Stimulated activated CD4-positive, alpha-beta T cell treated with anti-CD3 and anti-CD28 coated beads, TNF-alpha, amount 100 ng/mL, for 1 hour (primary cell): ENCODE results near the gene SRSF2.
A peak's percentile ranks its signal among the peaks of the same experiment; 100 is the strongest.
"Not testable (repeated sequence)": the region's sequence is repeated elsewhere in the genome, so short reads cannot be mapped to it uniquely, and the experiment has no call there.

Source experiments
- DNase-seq, 3 donors: peaks; one replicate each; pipeline ENCODE4 v3.0.0-alpha.2; 2020; ENCODE audit warnings: low read depth in 3 of 3, low spot score in 1 of 3

The SRSF2 gene

GRCh38 chr17:76737082-76737675 lies at the start of gene SRSF2:
Gene SRSF2 (minus strand): TSS chr17:76737331. CDS start chr17:76737160, 171 bp downstream.
- DNase-seq: peak; percentile 96 to 99 (median 97)

- DNase-seq: no peak
These were observed 47.8 kb upstream of the SRSF2 start for GRCh38 chr17:76784926-76785325.

GRCh38 chr17:76783146-76783545 lies 46.0 kb upstream of the SRSF2 start:
- DNase-seq: no peak

GRCh38 chr17:76781056-76781982 lies 44.2 kb upstream of the SRSF2 start:
- no peak for DNase-seq

- DNase-seq: no peak
These were observed 38.0 kb upstream of the SRSF2 start for GRCh38 chr17:76775021-76775600.

GRCh38 chr17:76772842-76773525 lies 35.9 kb upstream of the SRSF2 start:
- peak in 2 of 3 donors; percentile 38 to 46 for DNase-seq

- no peak for DNase-seq
These were observed 21.4 kb upstream of the SRSF2 start for GRCh38 chr17:76758570-76758969.

GRCh38 chr17:76757256-76757655 lies 20.1 kb upstream of the SRSF2 start:
- DNase-seq: no peak

- DNase-seq: no peak
These were observed 18.2 kb upstream of the SRSF2 start for GRCh38 chr17:76755285-76755684.

- DNase-seq: no peak
These were observed 16.2 kb upstream of the SRSF2 start for GRCh38 chr17:76753061-76753961.

- DNase-seq: no peak
These were observed 14.9 kb upstream of the SRSF2 start for GRCh38 chr17:76752006-76752405.

GRCh38 chr17:76751416-76751993 lies 14.4 kb upstream of the SRSF2 start:
- no peak for DNase-seq

- DNase-seq: no peak
These were observed 11.5 kb upstream of the SRSF2 start for GRCh38 chr17:76748657-76749056.

- no peak for DNase-seq
These were observed 10.7 kb upstream of the SRSF2 start for GRCh38 chr17:76747716-76748363.

- DNase-seq: not testable (repeated sequence)
These were observed 8.7 kb upstream of the SRSF2 start for GRCh38 chr17:76745785-76746184.

- DNase-seq: no peak
These were observed 7.6 kb upstream of the SRSF2 start for GRCh38 chr17:76744747-76745146.

- no peak for DNase-seq
These were observed 5.8 kb upstream of the SRSF2 start for GRCh38 chr17:76742958-76743357.

GRCh38 chr17:76740329-76741118 lies 3.4 kb upstream of the SRSF2 start:
- DNase-seq: no peak
